ENCODE measurements around the gene NEK2. TPM values are rescaled to one million over a fixed set of nuclear protein-coding genes. Genes with fewer than 3 reads are reported as not detected.
A peak's percentile ranks its signal among the peaks of the same experiment; 100 is the strongest.

Gene NEK2
- total and polyA plus RNA-seq, 2 of the 13 experiments (the other 11 are each of a cell fraction or from before 2014, with no cell fraction given) = 10.9 to 40.8 TPM

DNA sequence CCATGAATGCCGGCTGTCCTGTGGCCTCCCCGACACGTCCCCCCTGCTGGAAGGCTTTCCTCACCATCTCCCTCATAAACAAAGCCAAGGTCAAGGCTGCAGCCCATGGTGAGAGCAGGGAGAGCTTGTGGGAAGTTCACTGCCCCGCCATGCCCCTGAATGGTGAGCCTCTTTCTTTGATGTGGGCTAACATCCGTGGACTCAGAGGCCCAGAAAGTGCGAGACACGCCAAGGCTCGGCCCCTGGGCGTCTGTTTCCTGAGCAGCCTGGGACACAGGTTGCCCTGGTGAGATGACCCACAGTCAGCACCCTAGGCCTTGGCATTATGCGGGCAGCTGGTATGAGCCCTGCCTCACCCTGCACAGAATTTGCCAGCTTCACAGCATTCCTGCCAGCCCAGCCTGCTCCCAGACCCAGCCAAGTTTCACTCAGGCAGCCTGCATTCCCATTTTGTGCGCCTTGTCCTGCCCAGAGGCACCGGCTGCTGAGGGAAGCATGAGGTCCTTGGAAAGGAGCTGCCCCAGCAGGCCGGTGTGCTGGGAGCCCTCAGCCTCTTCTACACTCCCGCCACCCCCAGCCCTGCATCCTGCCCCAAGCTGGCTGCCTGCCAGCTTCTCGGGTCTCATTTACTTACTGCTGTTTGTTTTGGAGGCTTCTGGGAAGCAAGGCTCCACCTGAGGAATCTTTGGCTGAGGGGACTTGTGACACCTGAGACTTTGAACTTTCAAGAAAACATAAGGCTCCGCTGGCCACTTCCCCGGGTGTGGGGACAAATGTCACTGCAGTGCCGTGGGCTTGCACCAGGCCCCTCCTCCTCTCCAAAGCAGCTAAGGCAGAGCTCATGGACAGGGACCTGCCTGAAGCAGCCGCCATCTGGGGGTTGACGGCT lies 31.9 kb downstream of the NEK2 start:
- no peaks in the 10 kb centered on the region for H3K79me2 ChIP-seq (ENCODE audit: insufficient read depth, low read length)
- in situ Hi-C loops (cut with HindIII; ENCODE audit: extremely low pct_ligation_motif_present, low pct_unique_long_range_greater_than_20kb) (no loop called here), intact Hi-C loops (cut with micrococcal nuclease; ENCODE audit: unreplicated experiment) (no loop called here)
- H3K4me2 ChIP-seq (ENCODE audit: low read depth, low read length) = peak overlapping the region; percentile 80
- 0% methylated on average over 5 of the region's 20 CpGs for WGBS (ENCODE audit: low lambda C conversion rate)
- DNase-seq (ENCODE audit: low spot score) (peak; percentile 96), ATAC-seq (peak; percentile 75), FAIRE-seq (peak; percentile 49)
- no peaks in the 10 kb centered on the region for H3K9me3 ChIP-seq (ENCODE audit: low read length)
- H3K27ac ChIP-seq (ENCODE audit: extremely low read length, insufficient read depth, low read length) = peak overlapping the region; percentile 26
- H3K36me3 ChIP-seq (replicated peaks in 1 of 2; ENCODE audit: control insufficient read depth in 1 of 2, insufficient read depth in 2 of 2, low read length in 2 of 2) = no peaks in the 10 kb centered on the region
- H3K27me3 ChIP-seq (ENCODE audit: control insufficient read depth in 1 of 2, insufficient read depth in 2 of 2, low read length in 2 of 2) = no peaks in the 10 kb centered on the region
- H3K4me3 ChIP-seq (replicated peaks in 1 of 3; ENCODE audit: insufficient read depth in 1 of 3, low read depth in 2 of 3, low read length in 3 of 3) = peak overlapping the region; percentile 5 to 64 (median 53); a peak in 5 of 6 replicates
- ChIA-PET CTCF (ENCODE audit: low intra/inter-chr PET ratio, low total read pairs) (no interaction called here), POLR2A (interaction anchor here (0.6 to 7.6 kb wide), 14 partner anchors 10 to 128 kb away, joined by 3 to 100 read pairs (median 8); partner anchors contain the start of gene SLC30A1)
- no peak overlapping the region; the same call in 1 of the 2 replicates for H3K9ac ChIP-seq (ENCODE audit: insufficient read depth, low read depth, low read length)
- H2AFZ ChIP-seq (ENCODE audit: low read length) = no peak overlapping the region
- BruUV-seq (replicated peaks) = no TSS peak
- no peaks in the 10 kb centered on the region for H4K20me1 ChIP-seq (ENCODE audit: insufficient read depth, low read length)
- peaks cover 85% of the 10 kb centered on the region for H3K4me1 ChIP-seq (ENCODE audit: insufficient read depth, low read length)
- TF ChIP-seq HES4 (CRISPR knock-in tag; IDR thresholded peaks at IDR 0.05; ENCODE audit: borderline replicate concordance) = no peak
- peak; percentile 97 for TF ChIP-seq MTA1 (CRISPR knock-in tag; IDR thresholded peaks at IDR 0.05; ENCODE audit: borderline replicate concordance)
- TF ChIP-seq HDAC2 (CRISPR knock-in tag; IDR thresholded peaks at IDR 0.05) = peak; percentile 95
- peak; percentile 59; the same call in 1 of the 2 replicates for TF ChIP-seq ZNF547 (CRISPR knock-in tag; IDR thresholded peaks at IDR 0.05)
- 0 out of 2 replicates have a peak, but pooled peaks have one; percentile 47 for TF ChIP-seq NRL (CRISPR knock-in tag; IDR thresholded peaks at IDR 0.05; ENCODE audit: borderline replicate concordance)
- peak; percentile 85 for TF ChIP-seq ZNF331 (CRISPR knock-in tag; IDR thresholded peaks at IDR 0.05)
- peak; percentile 94 for TF ChIP-seq IRF2 (CRISPR knock-in tag; IDR thresholded peaks at IDR 0.05)
- TF ChIP-seq, protein P1, sequence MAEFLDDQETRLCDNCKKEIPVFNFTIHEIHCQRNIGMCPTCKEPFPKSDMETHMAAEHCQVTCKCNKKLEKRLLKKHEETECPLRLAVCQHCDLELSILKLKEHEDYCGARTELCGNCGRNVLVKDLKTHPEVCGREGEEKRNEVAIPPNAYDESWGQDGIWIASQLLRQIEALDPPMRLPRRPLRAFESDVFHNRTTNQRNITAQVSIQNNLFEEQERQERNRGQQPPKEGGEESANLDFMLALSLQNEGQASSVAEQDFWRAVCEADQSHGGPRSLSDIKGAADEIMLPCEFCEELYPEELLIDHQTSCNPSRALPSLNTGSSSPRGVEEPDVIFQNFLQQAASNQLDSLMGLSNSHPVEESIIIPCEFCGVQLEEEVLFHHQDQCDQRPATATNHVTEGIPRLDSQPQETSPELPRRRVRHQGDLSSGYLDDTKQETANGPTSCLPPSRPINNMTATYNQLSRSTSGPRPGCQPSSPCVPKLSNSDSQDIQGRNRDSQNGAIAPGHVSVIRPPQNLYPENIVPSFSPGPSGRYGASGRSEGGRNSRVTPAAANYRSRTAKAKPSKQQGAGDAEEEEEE (CRISPR knock-in tag; IDR thresholded peaks at IDR 0.05; ENCODE audit: borderline replicate concordance) = no peak
- peak; percentile 90; the same call in 1 of the 2 replicates for TF ChIP-seq ZSCAN31 (CRISPR knock-in tag; IDR thresholded peaks at IDR 0.05; ENCODE audit: low read depth)
- peak; percentile 83; the same call in 1 of the 2 replicates for TF ChIP-seq REPIN1 (CRISPR knock-in tag; IDR thresholded peaks at IDR 0.05; ENCODE audit: borderline replicate concordance, low read depth)
- TF ChIP-seq ZNF766 (CRISPR knock-in tag; IDR thresholded peaks at IDR 0.05; ENCODE audit: borderline replicate concordance) = no peak
- peak; percentile 70; the same call in 1 of the 2 replicates for TF ChIP-seq TSC22D2 (CRISPR knock-in tag; IDR thresholded peaks at IDR 0.05; ENCODE audit: borderline replicate concordance)
- TF ChIP-seq, protein P2, sequence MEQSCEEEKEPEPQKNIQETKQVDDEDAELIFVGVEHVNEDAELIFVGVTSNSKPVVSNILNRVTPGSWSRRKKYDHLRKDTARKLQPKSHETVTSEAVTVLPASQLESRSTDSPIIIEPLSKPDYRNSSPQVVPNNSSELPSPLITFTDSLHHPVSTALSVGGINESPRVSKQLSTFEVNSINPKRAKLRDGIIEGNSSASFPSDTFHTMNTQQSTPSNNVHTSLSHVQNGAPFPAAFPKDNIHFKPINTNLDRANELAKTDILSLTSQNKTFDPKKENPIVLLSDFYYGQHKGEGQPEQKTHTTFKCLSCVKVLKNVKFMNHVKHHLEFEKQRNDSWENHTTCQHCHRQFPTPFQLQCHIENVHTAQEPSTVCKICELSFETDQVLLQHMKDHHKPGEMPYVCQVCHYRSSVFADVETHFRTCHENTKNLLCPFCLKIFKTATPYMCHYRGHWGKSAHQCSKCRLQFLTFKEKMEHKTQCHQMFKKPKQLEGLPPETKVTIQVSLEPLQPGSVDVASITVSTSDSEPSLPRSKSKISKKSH (CRISPR knock-in tag; IDR thresholded peaks at IDR 0.05; ENCODE audit: borderline replicate concordance) = 0 out of 2 replicates have a peak, but pooled peaks have one; percentile 27
- no peak for TF ChIP-seq ZFP37 (CRISPR knock-in tag; IDR thresholded peaks at IDR 0.05; ENCODE audit: borderline replicate concordance)
- TF ChIP-seq ZNF256 (CRISPR knock-in tag; conservative IDR thresholded peaks at IDR 0.05) = no peak
- no peak for TF ChIP-seq ZNF790 (CRISPR knock-in tag; IDR thresholded peaks at IDR 0.05; ENCODE audit: borderline replicate concordance)
- no peak for TF ChIP-seq MED8 (CRISPR knock-in tag; IDR thresholded peaks at IDR 0.05; ENCODE audit: insufficient replicate concordance)
- 0 out of 2 replicates have a peak, but pooled peaks have one; percentile 30 for TF ChIP-seq ZNF335 (CRISPR knock-in tag; IDR thresholded peaks at IDR 0.05)
- peak; percentile 98 for TF ChIP-seq MIER3 (CRISPR knock-in tag; IDR thresholded peaks at IDR 0.05; ENCODE audit: borderline replicate concordance)
- TF ChIP-seq ZNF672 (CRISPR knock-in tag; IDR thresholded peaks at IDR 0.05) = no peak
- TF ChIP-seq NFE2L2 (IDR thresholded peaks at IDR 0.05; ENCODE audit: low read length) = no peak
- TF ChIP-seq ZNF878 (CRISPR knock-in tag; IDR thresholded peaks at IDR 0.05) = peak; percentile 73

All from HepG2 (cell line).